NCI-H1436 treated with DMSO at 0.1 percent for 48 hours (cell line): ENCODE data around the gene TRAF3IP1.
"Not testable (repeated sequence)": the region's sequence is repeated elsewhere in the genome, so short reads cannot be mapped to it uniquely, and the experiment has no call there.

Experiments used
- DNase-seq: peaks from one replicate; lab custom pipeline; 2025; lab: John Stamatoyannopoulos, UW

TRAF3IP1 gene

GRCh38 chr2:238427435-238428162, 107.3 kb downstream of the TRAF3IP1 start:
- no peak for DNase-seq

GRCh38 chr2:238428866-238429265, 108.5 kb downstream of the TRAF3IP1 start:
- DNase-seq = no peak

GRCh38 chr2:238430781-238431180, 110.5 kb downstream of the TRAF3IP1 start:
- no peak for DNase-seq

- no peak for DNase-seq
Measured at GRCh38 chr2:238431456-238431855, 111.1 kb downstream of the TRAF3IP1 start.

- no peak for DNase-seq
Measured at GRCh38 chr2:238433300-238433915, 113.1 kb downstream of the TRAF3IP1 start.

- no peak for DNase-seq
Measured at GRCh38 chr2:238433941-238434845, 113.9 kb downstream of the TRAF3IP1 start.

- DNase-seq = no peak
Measured at GRCh38 chr2:238434846-238435751, 114.8 kb downstream of the TRAF3IP1 start.

GRCh38 chr2:238435752-238436096, 115.4 kb downstream of the TRAF3IP1 start:
- DNase-seq = no peak

GRCh38 chr2:238438856-238439849, 118.8 kb downstream of the TRAF3IP1 start:
- DNase-seq = no peak

GRCh38 chr2:238439917-238440316, 119.6 kb downstream of the TRAF3IP1 start:
- DNase-seq = no peak

GRCh38 chr2:238440331-238440730, 120.0 kb downstream of the TRAF3IP1 start:
- no peak for DNase-seq

GRCh38 chr2:238440767-238441166, 120.4 kb downstream of the TRAF3IP1 start:
- no peak for DNase-seq

GRCh38 chr2:238441262-238442114, 121.2 kb downstream of the TRAF3IP1 start:
- DNase-seq = no peak

- not testable (repeated sequence) for DNase-seq
Measured at GRCh38 chr2:238442257-238442656, 121.9 kb downstream of the TRAF3IP1 start.

GRCh38 chr2:238444242-238444641, 123.9 kb downstream of the TRAF3IP1 start:
- DNase-seq = no peak

GRCh38 chr2:238445409-238446190, 125.3 kb downstream of the TRAF3IP1 start:
- DNase-seq = no peak

- DNase-seq = no peak
Measured at GRCh38 chr2:238446371-238446770, 126.1 kb downstream of the TRAF3IP1 start.
